Stimulated activated naive CD8-positive, alpha-beta T cell treated with anti-CD3 and anti-CD28 coated beads, Interleukin-15, Interleukin-2, amounts not matched to agents 100 U/mL and 50 U/mL, for 24 hours (primary cell): ENCODE data around the gene TMEM108.

Experiments used
- ATAC-seq: fragments of 150-1000 bp; cut with Tn5 transposase; one replicate; pipeline ENCODE4 v1.10.0; 2021
- DNase-seq: peaks from one replicate; pipeline ENCODE4 v3.0.0; 2021

TMEM108 gene

DNA sequence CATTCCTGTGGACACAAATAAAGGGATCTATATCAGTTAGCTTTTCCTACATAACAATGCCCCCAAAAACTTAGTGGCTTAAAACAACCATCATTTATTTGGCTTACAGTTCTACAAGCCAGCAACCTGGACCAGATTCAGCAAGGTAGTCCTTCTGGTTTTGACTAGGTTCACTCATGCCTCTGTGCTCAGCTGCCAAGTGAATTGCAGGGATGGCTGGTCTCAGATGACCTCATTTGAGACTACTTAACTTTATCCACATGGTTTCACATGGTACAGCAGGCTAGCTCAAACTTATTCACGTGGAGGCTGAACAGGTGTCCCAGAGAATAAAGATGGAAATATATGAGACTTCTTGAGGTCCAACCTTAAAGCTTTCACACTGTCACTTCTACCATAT is 242.4 kb downstream of the TMEM108 start:
- DNase-seq = no peak
- ATAC-seq = no peak

- no peak for DNase-seq
- ATAC-seq = no peak
Measured at GRCh38 chr3:133282236-133282635, 244.0 kb downstream of the TMEM108 start.

GRCh38 chr3:133283958-133284807 is 246.0 kb downstream of the TMEM108 start:
- no peak for ATAC-seq
- no peak for DNase-seq

- ATAC-seq (no peak), DNase-seq (no peak)
Measured at GRCh38 chr3:133289322-133289721, 251.1 kb downstream of the TMEM108 start.

GRCh38 chr3:133292296-133292695 is 254.1 kb downstream of the TMEM108 start:
- no peak for ATAC-seq
- no peak for DNase-seq

GRCh38 chr3:133293397-133294110 is 255.4 kb downstream of the TMEM108 start:
- DNase-seq (no peak), ATAC-seq (no peak)

- DNase-seq (no peak), ATAC-seq (no peak)
Measured at GRCh38 chr3:133294253-133294652, 256.1 kb downstream of the TMEM108 start.

DNA sequence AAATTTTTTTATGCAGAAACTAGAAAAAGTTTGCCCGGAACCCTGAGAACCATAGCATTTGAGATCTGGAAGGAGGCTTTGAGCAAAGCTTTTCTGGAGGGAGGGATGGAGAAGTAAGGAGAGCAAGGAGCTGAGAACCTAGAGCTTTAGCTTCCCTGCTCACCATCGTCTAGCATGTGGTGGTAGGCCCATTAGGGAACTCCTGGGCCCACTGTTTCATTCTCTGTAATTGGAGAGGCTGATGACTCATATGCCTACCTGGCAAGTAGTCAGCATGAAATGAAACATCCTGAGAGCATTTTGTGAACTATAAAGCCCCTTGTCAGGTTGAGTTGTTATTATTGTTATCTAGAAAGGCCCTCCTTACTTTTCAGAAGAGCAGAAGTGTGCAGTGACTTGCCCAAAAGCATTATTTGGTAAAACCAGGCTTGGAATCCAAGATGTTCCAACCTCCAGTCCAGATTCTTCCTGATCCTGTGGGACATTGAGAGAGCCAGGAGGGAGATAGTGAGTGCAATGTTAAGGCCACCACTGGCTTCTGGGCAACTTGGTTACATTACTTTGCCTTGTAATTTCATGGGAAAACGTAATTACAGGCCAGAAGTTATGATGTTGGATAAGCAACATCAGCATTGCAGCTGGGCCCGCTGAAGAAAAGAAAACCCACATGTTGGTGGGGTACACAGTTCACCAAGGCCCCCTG is 257.2 kb downstream of the TMEM108 start:
- ATAC-seq (no peak), DNase-seq (no peak)

- DNase-seq (no peak), ATAC-seq (no peak)
Measured at GRCh38 chr3:133295944-133296917, 258.0 kb downstream of the TMEM108 start.

DNA sequence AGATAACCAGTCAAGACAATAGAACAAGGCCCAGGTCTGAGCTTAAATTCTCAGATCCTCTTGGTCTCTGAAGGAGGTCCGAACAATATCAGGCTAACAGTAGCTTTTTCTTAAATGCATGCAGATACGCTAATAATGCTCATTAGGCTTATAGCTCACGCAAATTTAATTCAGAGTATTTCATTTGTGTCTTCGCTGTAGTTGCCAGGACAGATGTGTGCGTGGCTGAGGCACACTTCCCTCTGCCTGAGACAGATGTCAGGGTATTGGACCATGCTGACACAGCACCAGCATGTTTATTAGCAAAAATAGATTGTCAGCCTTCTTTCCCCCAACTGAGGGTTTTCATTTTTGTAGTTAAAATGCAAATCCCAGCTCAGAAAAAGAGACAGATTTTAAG is 258.8 kb downstream of the TMEM108 start:
- ATAC-seq (no peak), DNase-seq (no peak)

DNA sequence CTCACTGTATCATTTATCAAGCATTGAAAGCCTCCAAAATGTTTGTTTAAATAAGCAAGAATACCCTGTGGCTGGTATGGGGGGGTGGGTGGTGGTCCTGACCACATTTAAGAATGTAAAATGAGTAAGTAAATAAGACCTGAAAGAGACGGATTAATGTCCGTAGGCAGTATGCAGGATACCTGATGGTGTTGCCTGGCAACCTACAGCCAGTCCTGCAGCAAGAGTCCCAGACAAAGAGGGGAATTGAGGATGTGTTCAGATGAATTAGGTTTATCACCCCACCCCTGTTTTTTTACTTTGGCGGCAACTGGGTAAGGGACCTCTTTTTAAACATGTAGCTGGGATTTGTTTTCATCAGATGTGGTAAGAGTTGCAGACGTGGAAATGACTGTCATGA is 261.9 kb downstream of the TMEM108 start:
- DNase-seq = no peak
- ATAC-seq = no peak

DNA sequence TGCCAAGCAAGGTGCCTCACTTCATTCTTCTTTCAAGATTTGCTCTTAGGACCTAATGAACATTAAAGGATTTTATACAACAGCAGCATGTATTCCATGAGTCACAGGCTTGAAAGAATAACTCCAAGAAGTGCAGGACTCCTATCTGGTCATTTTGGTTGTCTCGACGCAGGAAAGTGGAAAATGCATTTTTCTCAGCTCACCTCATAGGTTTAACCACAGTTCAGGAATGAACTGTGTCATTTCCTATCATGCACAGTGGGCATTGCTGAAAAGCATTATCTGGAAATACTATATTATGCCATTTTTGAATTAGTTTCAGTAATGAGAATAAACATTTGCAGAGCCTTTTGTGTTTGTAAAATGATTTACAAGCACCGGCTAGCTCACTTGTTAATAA is 263.0 kb downstream of the TMEM108 start:
- ATAC-seq = no peak
- DNase-seq = no peak

DNA sequence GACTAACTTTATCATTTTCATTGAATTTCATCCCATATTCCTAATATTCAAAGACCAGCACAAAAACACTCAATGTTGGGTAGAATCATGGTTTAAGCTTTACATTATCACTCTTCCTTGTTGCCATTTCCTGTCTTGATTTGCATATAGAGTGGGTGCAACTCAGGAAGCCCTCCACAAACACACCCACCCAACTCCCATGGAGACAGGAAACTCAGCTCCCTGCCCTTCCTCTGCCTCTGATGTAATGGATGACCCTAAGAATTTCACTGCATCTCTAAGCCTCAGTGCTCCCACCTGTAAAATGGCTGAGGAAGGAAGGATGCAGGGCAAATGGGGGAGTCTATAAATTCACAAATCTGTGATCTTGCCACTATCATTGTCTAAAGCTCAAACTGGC is 263.5 kb downstream of the TMEM108 start:
- DNase-seq = no peak
- ATAC-seq = no peak

DNA sequence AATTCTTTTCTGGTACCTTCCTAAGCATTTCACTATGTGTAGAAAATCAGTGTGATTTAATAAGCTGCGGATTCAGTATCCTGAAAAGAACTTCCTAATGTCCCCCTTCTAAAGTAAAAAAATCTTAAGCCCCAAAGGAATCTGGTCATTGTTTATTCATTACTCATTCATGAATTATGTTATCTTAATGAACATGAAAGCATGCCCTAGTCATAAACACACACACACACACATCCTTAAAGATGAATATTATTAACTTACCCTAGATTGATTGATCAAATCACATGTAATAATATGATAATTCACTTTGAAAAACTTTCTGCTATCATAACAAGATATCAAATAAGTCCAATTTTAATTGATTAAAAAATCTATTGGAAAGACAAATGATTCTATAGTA is 265.2 kb downstream of the TMEM108 start:
- ATAC-seq (no peak), DNase-seq (no peak)

GRCh38 chr3:133317866-133318265 is 279.7 kb downstream of the TMEM108 start:
- ATAC-seq (no peak), DNase-seq (no peak)

GRCh38 chr3:133328373-133328772 is 290.2 kb downstream of the TMEM108 start:
- ATAC-seq (no peak), DNase-seq (no peak)

- DNase-seq (no peak), ATAC-seq (no peak)
Measured at GRCh38 chr3:133329626-133330025, 291.4 kb downstream of the TMEM108 start.

- ATAC-seq (no peak), DNase-seq (no peak)
Measured at GRCh38 chr3:133330065-133330464, 291.9 kb downstream of the TMEM108 start.

DNA sequence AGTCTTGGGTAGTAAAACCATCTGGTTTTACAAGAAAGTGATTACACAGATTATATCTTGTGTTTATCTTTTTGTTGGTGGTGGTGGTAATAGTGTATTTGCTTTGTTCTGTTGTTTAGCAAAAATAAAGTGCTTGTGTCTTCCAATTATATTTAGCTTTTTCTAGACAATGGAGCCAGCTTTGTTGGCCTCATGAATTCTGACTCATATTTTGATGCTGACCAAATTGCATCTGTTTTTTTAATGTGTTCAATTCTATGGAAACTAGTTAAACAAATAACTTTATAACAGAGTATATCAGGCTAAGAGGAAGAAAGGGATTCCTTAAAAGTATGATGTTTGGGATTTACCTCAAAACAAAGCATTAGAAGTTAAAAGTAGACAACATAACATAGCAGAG is 292.3 kb downstream of the TMEM108 start:
- ATAC-seq (no peak), DNase-seq (no peak)

- ATAC-seq = no peak
- DNase-seq = no peak
Measured at GRCh38 chr3:133354721-133355120, 316.5 kb downstream of the TMEM108 start.

GRCh38 chr3:133360476-133360875 is 322.3 kb downstream of the TMEM108 start:
- no peak for DNase-seq
- ATAC-seq = no peak

- ATAC-seq = no peak
- DNase-seq = no peak
Measured at GRCh38 chr3:133361011-133361410, 322.8 kb downstream of the TMEM108 start.
